Activated naive CD4-positive, alpha-beta T cell treated with anti-CD3 and anti-CD28 coated beads, Interleukin-2, amount 50 U/mL, for 72 hours (primary cell): ENCODE measurements around the gene VDR. TPM values are rescaled to one million over a fixed set of nuclear protein-coding genes. Genes with fewer than 3 reads are reported as not detected.

Experiments used
- ATAC-seq, 2 donors: fragments of 150-1000 bp; cut with Tn5 transposase; 2 replicates each; pipeline ENCODE4 v1.10.0; 2021; ENCODE audit warnings: mild to moderate bottlenecking in 2 of 2, moderate library complexity in 2 of 2
- DNase-seq, 2 donors: peaks; one replicate each; pipeline ENCODE4 v3.0.0; 2021 to 2022; ENCODE audit warnings: low spot score in 2 of 2
- H3K27ac Mint-ChIP-seq, 2 donors: one replicate each; pipeline ENCODE4 v1.8.0; 2022; ENCODE audit warnings: mild to moderate bottlenecking in 2 of 2, mixed read lengths in 2 of 2
- H3K36me3 Mint-ChIP-seq, 2 donors: one replicate each; pipeline ENCODE4 v1.8.0; 2022; ENCODE audit warnings: mixed read lengths in 2 of 2
- H3K9me3 Mint-ChIP-seq, 2 donors: one replicate each; pipeline ENCODE4 v1.8.0; 2022; ENCODE audit warnings: mixed read lengths in 2 of 2
- total RNA-seq, 2 donors: library from RNA; stranded (reverse); gene quantifications; one replicate each; pipeline ENCODE4 v1.2.3, GENCODE V29; 2022

The VDR gene
- total RNA-seq, 2 donors from 2014 or later: 92.4 to 133 TPM

DNA sequence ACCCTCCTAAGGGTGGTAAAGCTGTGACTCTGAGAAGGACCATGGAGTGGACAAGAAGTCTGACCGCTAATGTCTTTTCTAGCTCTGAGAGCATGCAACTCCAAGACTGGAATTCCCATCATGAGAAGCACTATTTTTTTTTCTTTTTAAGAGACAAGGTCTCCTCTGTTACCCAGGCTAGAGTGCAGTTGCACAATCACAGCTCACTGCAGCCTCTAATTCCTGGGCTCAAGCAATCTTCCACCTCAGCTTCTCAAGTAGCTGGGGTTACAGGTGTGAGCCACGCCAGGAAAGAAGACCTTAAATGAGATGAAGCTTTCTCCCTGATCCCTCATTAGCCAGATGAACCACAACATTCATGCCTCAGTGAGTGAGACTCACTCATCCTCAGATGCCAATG is 19.2 kb downstream of the VDR start:
- peaks cover 0 to 4% of the 10 kb centered on the region in 2 donors for H3K9me3 Mint-ChIP-seq
- no peak for ATAC-seq
- DNase-seq: no peak
- H3K36me3 Mint-ChIP-seq: peaks cover 47 to 84% of the 10 kb centered on the region in 2 donors
- H3K27ac Mint-ChIP-seq: peak overlapping the region; percentile 86 to 94

DNA sequence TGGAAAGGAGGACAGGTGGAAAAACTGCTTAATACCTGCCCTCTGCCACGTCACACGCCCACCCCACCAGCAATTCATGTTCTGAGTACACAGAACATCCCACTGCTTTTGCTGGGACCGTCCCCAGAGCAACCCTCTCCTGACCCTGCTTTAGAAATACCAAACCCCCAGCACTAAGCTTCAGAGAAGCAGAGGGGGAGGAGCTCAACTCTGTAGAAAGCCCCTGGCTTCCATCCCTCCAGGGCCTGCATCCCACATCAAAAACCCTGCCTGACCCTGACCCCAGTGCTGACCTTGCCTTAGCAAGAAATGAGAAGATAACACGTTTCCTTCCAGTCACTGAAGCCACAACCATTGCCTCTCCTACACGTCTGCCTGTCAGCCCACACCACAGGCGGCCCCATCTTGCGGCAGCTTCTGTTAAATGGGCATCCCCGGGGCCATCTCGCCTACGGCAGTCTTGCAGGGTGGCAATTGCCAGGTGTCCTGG is 19.7 kb downstream of the VDR start:
- peak; percentile 87 to 91 for ATAC-seq
- Mint-ChIP-seq H3K9me3 (peaks cover 0 to 4% of the 10 kb centered on the region in 2 donors), H3K27ac (peak overlapping the region; percentile 86 to 94), H3K36me3 (peaks cover 49 to 84% of the 10 kb centered on the region in 2 donors)
- DNase-seq: peak; percentile 78 to 94

DNA sequence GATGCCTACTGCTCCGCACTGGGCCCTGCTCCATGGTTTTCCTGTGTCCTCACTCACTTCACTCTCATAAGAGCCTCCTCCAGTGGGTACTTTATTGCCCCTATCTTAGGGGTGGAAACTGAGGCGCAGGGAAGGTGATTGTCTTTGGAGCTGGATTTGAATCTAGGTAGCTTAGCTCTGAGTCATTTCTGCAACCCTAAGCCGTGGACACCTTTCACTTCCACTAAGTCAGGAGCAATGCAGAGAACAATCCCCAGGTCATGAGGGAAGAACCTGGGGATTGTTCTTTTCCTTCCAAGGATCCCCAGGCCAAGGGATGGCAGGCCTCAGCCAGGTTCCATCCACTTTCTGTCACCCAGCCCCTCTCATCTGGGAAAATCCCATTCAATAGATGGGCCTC is 20.3 kb downstream of the VDR start:
- ATAC-seq (peak in 1 of 2 donors; percentile 6), DNase-seq (no peak)
- Mint-ChIP-seq H3K27ac (peak overlapping the region; percentile 86 to 94), H3K36me3 (peaks cover 54 to 84% of the 10 kb centered on the region in 2 donors), H3K9me3 (peaks cover 0 to 4% of the 10 kb centered on the region in 2 donors)

DNA sequence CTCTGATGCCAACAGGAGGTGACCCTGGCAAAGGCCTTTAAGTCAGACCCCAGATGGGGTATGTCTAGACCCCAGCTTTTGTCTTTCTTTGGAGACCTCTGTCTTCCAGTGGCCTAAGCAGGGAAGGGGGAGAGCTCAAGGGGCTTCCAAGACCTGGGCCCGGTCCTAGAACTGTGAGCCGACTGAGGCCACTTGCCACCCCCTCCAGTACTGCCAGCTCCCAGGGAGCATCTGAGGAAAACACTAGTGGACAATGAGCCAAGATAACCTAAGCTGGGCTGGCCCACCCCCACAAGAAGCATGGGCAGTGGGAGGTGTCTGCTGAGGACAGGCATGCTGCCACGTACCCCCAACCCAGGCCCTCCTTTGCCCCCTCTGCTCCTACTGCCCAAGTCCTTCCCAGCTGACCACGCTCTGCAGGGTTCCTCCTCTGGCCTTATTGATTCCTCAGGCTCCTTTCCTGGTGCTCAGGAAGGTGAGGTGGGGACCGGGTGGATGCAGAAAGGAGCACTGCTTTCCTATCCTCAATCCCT is 21.1 kb downstream of the VDR start:
- Mint-ChIP-seq H3K36me3 (peaks cover 58 to 84% of the 10 kb centered on the region in 2 donors), H3K27ac (peak overlapping the region; percentile 86 to 94), H3K9me3 (peaks cover 0 to 4% of the 10 kb centered on the region in 2 donors)
- ATAC-seq (no peak), DNase-seq (peak in 1 of 2 donors; percentile 53)

DNA sequence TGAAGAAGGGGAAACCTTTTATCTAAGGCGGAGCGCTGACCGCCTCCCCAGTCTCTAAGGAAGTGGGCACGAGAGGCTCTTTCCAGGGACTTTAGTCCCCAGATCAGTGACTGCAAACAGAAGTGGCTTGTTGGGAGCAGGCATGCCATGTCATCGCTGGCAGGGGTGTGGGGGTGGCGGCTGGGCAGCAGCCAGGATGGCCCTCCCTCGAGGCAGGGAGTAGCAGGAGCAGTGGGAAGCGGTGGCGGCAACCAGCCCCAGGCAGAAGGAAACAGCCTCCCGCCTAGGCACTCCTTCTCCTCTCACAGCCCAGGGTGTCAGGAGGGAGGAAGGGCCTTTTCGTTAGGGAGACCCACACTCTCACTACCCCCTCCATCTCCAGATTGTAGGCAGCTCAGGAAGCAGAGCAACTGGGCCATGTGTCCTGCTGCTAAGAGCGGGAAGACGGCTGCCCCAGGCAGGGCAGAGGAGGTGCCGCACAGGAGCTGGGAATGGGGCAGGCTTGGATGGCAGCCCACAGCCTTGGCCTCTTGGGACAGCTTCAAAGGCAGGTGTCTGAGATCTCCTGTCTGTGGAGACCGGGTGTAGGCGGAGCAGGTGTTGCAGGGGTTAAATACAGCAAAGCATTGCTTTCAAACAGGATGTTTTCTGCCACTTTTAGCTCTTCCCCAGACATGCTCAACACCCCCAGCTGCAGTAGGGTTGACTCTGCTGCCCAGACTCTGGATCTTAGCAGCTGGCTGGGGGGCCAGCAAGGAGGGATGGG is 21.8 kb downstream of the VDR start:
- peak; percentile 20 to 26 for ATAC-seq
- DNase-seq: peak; percentile 46 to 80

DNA sequence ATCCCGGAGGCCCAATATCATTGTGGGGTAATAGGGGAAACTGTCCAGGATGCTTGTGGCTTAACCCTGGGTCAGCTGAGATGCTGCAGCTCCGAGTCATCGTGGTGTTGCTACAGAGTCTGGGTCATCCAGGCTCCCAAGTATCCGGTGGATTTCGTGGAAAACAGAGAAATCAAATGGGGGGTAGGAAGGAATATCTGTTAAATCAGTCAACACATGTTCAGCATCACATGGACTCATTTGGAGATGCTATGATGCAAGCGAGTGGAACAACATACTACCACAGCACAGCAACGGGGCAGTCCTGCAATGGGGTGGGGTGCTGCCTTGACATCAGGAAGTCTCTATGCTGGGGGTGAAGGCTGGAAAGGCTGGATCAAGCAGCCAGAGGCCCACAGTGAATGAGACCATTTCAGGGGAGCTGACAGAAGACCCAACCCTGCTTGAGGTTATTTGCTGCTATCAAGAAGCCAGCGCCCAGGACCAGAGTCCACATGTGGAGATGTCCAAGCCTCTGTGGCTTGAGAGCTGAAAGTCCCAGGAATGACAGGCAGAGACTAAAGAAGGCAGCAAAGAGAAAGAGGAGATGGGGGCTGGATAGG is 22.9 kb downstream of the VDR start:
- Mint-ChIP-seq H3K36me3 (peaks cover 54 to 83% of the 10 kb centered on the region in 2 donors), H3K27ac (peak overlapping the region; percentile 86), H3K9me3 (no peaks in the 10 kb centered on the region)
- DNase-seq (peak in 1 of 2 donors; percentile 50), ATAC-seq (no peak)

More for the DNA sequence above, 21.8 kb downstream of the VDR start:
- peak overlapping the region; percentile 86 to 94 for H3K27ac Mint-ChIP-seq
- peaks cover 58 to 84% of the 10 kb centered on the region in 2 donors for H3K36me3 Mint-ChIP-seq
- H3K9me3 Mint-ChIP-seq: peaks cover 0 to 3% of the 10 kb centered on the region in 2 donors

DNA sequence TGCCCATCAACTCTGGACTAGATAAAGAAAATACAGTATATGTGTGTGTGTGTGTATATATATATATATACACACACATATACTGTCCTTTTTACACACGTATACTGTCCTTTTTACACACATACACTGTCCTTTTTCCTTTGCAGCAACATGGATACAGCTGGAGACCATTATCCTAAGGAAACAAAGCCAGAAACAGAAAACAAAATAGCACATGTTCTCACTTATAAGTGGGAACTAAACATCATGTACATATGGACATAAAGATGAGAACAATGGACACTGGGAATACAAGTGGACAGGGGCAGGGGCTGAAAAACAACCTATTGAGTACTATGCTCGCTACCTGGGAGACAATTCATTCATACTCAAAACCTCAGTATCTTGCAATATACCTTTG is 23.7 kb downstream of the VDR start:
- DNase-seq (no peak), ATAC-seq (no peak)
- Mint-ChIP-seq H3K9me3 (no peaks in the 10 kb centered on the region), H3K36me3 (peaks cover 55 to 83% of the 10 kb centered on the region in 2 donors), H3K27ac (no peak overlapping the region)

DNA sequence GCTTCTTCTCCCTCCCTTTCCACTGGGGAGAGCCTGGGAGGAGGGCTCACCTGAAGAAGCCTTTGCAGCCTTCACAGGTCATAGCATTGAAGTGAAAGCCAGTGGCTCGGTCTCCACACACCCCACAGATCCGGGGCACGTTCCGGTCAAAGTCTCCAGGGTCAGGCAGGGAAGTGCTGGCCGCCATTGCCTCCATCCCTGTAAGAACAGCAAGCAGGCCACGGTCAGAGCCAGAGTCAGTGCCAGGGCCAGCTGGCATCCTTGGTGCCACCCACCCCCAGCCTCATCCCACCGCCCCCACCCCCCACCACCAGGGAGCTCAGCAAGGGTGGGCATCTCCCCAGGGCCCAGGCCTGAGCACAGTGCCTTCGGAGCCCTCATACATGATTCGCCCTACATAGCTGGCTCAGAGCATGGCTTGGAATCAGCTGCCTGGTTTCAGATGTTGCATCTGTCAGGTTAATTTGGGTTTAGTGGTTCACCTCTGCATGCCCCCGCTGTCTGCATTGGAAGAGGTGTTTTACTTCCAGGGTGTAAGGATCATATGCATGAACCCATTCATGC is 25.8 kb downstream of the VDR start:
- peak in 1 of 2 donors; percentile 16 for DNase-seq
- ATAC-seq: no peak

DNA sequence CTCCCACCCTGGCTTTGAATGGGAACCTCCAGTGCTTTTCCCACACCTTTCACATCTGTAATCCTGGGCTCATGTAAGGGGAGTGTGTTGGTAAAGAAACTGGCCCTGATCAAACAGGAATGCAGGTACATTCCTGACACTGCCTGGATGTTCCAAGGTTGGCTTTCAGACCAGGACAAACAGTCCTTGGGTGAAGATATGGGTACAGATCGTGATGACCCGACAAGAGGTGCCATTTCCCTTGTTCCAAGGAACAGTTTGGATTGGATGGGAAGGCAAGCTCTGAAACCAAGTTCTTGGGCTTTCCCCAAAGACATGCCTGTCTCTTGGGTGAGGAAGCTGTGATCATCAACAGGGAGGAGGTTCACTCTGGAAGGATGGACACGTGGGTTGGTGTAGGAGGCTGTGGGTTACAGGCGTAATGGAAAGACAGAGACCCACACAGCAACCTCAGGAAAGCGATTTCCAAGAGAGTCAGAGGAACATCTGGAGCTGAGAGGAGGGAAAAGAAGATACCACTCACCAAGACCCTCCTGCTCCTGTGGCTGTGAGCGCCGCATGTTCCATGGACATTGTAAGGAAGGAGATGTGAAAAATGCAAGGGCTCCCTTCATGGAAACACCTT is 26.4 kb downstream of the VDR start:
- Mint-ChIP-seq H3K9me3 (no peaks in the 10 kb centered on the region), H3K27ac (peak overlapping the region; percentile 58 to 89), H3K36me3 (peaks cover 71 to 94% of the 10 kb centered on the region in 2 donors)
- DNase-seq (no peak), ATAC-seq (no peak)

More for the DNA sequence above, 25.8 kb downstream of the VDR start:
- Mint-ChIP-seq H3K36me3 (peaks cover 72 to 94% of the 10 kb centered on the region in 2 donors), H3K9me3 (no peaks in the 10 kb centered on the region), H3K27ac (peak overlapping the region in 1 of 2 donors; percentile 72)

DNA sequence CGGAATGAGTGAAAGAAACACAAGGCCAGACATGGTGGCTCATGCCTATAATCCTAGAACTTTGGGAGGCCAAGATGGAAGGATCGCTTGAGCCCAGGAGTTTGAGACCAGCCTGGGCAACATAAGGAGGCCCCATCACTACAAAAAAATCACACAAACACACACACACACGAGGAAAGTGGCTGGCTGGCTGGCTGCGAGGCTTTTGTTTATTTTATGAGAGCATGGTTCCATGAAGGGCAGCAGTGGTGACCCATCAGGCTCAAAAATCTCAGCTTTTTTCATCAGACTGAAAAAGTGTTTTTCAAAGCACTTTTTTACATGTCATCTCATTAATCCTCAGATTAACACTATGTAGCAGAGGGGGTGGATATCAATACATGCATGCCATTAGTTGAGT is 27.7 kb downstream of the VDR start:
- Mint-ChIP-seq H3K36me3 (peaks cover 79 to 94% of the 10 kb centered on the region in 2 donors), H3K27ac (peak overlapping the region in 1 of 2 donors; percentile 63), H3K9me3 (no peaks in the 10 kb centered on the region)
- DNase-seq: no peak
- no peak for ATAC-seq

DNA sequence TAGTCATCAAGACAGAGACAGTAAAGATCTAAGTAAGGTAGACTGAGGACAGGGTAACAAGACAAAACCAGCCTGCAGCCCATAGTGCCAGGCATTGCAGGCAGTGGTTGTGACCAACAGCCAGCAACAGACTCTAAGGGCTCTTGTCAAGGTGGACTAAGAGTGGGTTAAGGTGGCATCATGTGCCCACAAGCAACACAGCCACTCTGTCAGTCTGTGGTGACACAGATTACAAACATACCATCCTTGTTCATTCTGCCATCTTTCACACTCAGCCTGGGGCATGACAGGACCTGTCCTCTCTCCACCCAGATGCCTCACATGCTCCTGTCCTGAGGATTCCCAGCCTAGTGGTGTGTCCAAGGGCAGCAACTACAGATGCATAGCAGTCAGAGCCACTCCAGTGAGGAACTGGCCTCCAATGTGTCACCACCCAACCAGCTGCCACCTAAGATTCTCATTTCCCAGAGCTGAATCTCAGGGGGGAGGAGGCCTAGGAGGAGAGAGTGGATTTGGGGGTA is 28.3 kb downstream of the VDR start:
- H3K9me3 Mint-ChIP-seq: no peaks in the 10 kb centered on the region

DNA sequence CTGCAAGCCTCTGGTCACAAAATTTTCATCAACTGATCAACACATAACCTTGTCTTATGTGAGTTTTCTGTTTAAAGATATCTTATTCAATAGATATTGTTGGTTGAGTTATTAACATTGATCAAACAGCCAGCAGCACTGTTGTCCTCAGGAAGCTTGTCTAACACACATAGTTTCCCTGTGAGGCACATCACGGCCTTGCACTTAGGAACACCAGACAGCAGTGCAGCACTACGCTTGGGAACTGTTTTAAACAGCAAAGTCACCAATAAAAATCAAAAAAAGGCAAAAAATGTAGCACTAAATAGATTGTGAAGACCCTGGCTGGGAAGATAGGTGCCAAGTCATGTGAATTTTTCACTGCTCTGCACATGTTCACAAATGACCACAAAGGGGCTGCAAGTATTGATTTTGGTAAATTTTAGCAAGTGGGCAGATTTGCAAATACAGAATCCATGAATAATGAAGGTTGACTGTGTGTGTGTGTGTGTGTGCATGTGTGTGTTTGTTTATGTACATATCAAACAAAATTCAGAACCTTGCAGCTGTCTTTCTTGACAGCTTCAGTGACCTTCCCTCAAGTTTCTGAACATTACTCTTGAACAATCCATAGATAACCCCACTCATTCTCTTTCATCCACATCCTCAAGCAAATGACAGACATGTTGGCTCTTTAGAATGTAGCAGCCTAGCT is 28.9 kb downstream of the VDR start:
- Mint-ChIP-seq H3K9me3 (no peaks in the 10 kb centered on the region), H3K36me3 (peaks cover 77 to 94% of the 10 kb centered on the region in 2 donors), H3K27ac (peak overlapping the region in 1 of 2 donors; percentile 63)
- ATAC-seq (no peak), DNase-seq (peak in 1 of 2 donors; percentile 13)

More for the DNA sequence above, 28.3 kb downstream of the VDR start:
- H3K36me3 Mint-ChIP-seq: peaks cover 79 to 94% of the 10 kb centered on the region in 2 donors
- peak in 1 of 2 donors; percentile 56 for DNase-seq
- H3K27ac Mint-ChIP-seq: peak overlapping the region in 1 of 2 donors; percentile 63
- ATAC-seq: peak in 1 of 2 donors; percentile 86

DNA sequence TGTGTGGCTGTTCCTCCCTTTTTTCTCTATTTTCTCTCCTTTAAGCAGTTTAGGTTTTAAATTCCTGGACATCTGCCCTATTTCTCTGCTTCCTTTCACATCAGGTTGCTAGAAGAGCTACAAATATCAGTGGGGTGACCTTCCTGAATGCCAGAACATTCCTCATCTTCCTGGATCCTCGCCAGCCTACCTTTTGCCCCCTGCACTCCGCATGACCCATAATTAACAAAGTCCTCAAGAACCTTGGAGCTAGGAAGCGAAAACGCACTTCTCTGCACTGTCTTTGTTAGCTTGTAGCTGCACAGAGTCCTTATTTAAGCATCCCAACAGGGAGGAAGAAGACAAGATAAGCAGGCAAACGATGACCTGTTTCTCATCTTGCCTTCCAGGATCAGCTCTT is 30.5 kb downstream of the VDR start:
- peaks cover 76 to 97% of the 10 kb centered on the region in 2 donors for H3K36me3 Mint-ChIP-seq
- DNase-seq (no peak), ATAC-seq (no peak)
- no peak overlapping the region for H3K27ac Mint-ChIP-seq
- no peaks in the 10 kb centered on the region for H3K9me3 Mint-ChIP-seq

DNA sequence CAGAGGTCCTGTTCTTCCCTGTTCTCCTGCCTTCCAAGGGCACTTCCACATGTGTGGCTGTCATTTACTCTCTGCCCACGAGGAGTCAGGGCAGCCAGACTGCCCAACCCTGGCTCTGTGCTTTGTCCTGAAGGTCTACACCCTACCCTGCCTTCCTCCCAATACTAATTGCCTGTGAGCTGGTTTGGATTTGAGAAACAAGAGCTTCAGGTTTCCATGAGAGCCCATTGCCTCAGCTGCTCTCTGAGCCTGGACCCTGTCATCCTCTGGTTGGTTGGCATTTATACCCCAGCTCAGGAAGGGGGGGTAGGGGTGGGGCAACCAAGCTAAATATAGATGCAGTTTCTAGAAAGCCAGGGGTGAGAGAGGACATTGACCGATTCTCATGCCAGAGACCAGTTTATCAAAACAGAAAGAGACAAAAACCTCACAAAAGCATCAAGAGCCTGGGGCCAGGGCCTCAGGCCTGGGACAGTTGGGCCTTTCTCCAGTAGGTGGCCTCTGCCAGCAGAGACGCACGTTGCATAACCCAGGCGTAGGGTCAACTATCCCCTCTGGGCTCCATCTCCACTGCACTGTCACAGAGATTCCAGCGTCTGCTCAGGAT is 34.5 kb downstream of the VDR start:
- H3K27ac Mint-ChIP-seq: peak overlapping the region; percentile 50 to 84
- DNase-seq (peak in 1 of 2 donors; percentile 48), ATAC-seq (no peak)
- peaks cover 62 to 73% of the 10 kb centered on the region in 2 donors for H3K36me3 Mint-ChIP-seq
- no peaks in the 10 kb centered on the region for H3K9me3 Mint-ChIP-seq

DNA sequence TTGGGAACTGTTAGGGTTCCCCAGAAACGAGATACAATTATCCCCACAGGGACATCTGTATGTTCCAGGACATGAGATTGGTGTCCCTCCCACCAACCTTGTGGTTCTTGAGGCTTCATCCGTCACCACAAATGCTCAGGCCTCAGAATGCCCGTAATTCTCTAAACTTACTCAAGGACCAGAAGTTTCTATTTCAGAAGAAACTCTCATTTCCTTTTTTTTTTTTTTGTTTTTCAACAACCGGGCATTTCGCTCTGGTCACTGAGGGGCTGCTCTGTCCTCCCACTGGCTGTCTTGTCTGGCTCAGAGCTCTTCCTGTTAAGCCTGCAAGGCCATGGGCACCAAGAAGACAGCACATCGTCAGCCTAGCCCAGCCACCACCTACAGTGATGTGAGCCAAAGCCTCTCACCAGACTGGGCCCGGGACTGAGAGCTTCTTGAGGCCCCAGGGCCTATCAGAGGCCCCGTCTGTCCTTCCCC is 36.2 kb downstream of the VDR start:
- H3K27ac Mint-ChIP-seq: peak overlapping the region; percentile 84
- peaks cover 55 to 67% of the 10 kb centered on the region in 2 donors for H3K36me3 Mint-ChIP-seq
- no peaks in the 10 kb centered on the region for H3K9me3 Mint-ChIP-seq
- peak in 1 of 2 donors; percentile 50 for ATAC-seq
- DNase-seq: no peak
